Epithelial cell of proximal tubule (primary cell): ENCODE results near the gene PACS2. TPM values are rescaled to one million over a fixed set of nuclear protein-coding genes. Genes with fewer than 3 reads are reported as not detected.

ENCODE experiments used
- DNase-seq: peaks from one replicate; pipeline ENCODE4 v3.0.0-alpha.2; 2011; ENCODE audit warnings: low read depth
- H3K4me3 ChIP-seq: 2 replicates; pipeline ENCODE4 v1.5.1; 2011; ENCODE audit warnings: low read depth, mild to moderate bottlenecking, low read length
- total RNA-seq: library from RNA; depleted of rRNA; stranded (reverse); fragments of >200 nt; gene quantifications from 2 replicates; pipeline ENCODE4 v1.2.3, GENCODE V29; 2015
- TF ChIP-seq, protein P1 (sequence below): conservative IDR thresholded peaks from 2 replicates; pipeline ENCODE4 v1.5.1; 2012; ENCODE audit warnings: low read depth, mild to moderate bottlenecking, low read length

Gene PACS2
- total RNA-seq, 1 donor from 2014 or later = 68.7 TPM

DNA sequence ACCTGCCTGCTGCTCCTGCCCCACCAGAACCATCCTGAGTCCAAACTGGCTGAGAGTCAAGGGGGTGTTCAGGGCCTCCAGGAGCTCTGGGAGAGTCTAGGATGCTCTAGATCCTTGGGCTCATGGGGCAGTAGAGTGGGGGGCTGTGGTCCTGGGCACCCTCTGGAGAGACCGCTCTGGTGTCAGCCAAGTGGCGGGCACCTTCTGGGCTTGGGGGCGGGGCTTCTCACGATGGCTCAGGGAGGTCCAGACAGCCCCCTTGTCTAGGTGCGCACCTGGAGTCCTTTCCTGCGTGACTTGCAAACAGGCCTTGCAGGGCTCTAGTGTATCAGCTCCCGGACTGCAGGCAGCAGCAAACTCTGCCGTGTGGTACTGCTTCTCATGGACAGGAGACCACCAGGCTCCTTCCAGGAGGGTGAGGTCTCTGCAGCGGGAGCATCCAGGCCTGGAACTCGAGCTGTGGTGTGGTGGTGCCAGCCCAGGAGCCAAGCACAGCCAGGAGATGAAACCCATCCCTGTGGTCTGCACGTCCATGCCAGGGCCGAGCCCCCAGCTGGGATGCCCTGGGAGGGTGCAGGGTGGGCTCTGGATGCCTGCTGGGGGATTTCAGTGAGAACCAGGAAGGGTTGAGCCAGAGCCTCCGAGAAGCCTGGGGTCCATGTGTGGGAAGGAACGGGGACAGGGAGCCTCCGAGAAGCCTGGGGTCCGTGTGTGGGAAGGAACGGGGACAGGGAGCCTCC lies 15.0 kb downstream of the PACS2 start:
- TF ChIP-seq, protein P1, sequence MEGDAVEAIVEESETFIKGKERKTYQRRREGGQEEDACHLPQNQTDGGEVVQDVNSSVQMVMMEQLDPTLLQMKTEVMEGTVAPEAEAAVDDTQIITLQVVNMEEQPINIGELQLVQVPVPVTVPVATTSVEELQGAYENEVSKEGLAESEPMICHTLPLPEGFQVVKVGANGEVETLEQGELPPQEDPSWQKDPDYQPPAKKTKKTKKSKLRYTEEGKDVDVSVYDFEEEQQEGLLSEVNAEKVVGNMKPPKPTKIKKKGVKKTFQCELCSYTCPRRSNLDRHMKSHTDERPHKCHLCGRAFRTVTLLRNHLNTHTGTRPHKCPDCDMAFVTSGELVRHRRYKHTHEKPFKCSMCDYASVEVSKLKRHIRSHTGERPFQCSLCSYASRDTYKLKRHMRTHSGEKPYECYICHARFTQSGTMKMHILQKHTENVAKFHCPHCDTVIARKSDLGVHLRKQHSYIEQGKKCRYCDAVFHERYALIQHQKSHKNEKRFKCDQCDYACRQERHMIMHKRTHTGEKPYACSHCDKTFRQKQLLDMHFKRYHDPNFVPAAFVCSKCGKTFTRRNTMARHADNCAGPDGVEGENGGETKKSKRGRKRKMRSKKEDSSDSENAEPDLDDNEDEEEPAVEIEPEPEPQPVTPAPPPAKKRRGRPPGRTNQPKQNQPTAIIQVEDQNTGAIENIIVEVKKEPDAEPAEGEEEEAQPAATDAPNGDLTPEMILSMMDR = no peak
- no peak for DNase-seq
- no peak overlapping the region for H3K4me3 ChIP-seq

DNA sequence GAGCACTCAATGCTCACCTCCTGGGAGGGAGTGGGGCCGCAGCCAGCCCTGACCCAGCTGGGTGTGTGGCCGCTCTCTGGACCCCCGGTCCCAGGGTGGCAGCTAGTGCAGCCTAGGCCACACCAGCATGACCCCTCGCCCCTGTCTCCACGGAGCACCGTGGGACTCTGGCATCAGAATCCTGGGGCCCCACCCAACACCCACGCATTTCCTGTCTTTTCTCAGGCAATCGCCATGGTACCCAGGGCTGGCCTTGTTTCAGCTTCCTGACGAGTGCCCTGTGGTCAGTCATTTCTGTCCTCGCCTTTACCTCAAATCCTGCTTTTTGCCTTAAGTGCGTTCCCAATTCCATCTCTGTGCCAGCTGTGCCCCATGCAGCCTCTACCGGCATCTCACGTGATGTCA lies 15.9 kb downstream of the PACS2 start:
- DNase-seq = no peak
- no peak overlapping the region for H3K4me3 ChIP-seq
- TF ChIP-seq, protein P1 = no peak

DNA sequence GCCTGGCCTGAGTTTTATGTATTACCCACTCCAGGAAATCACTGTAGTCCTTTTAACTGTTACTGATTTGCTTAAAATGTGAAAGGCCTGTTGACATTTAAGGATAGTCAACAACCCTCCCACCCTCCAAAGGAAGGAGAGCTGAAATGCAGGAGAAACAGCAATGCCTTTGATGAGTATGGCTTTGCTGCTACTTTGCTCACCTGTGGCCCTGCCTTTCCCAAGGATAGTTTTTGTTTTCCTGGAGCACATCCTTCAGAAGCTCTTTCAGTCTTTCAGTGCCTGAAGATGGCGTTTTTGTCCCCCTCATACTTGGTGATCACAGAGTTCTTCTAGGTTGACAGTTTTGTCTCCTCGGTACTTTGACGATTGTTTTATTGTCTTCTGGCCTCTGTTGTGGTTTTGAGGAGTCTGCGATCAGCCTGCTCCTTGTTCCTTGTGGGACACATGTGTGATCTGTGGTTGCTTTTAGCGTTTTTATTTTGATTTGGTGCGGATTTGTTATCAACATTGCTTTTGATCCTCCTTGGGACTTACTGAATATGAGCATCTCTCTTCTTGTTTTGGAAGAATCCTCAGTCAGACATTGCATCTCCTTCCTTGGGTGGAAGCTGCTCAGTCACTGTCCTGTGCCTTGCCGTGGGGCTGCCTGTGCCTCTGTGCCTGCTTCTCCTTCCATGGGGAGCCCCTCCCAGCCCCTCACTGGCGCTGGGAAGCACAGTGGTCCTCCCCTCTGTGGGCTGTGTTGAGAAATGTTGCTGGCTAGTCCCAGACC lies 17.2 kb downstream of the PACS2 start:
- TF ChIP-seq, protein P1 = no peak
- no peak overlapping the region for H3K4me3 ChIP-seq
- DNase-seq = no peak

GRCh38 chr14:105332350-105332874 lies 17.9 kb downstream of the PACS2 start:
- no peak for DNase-seq
- H3K4me3 ChIP-seq = no peak overlapping the region
- TF ChIP-seq, protein P1 = no peak

DNA sequence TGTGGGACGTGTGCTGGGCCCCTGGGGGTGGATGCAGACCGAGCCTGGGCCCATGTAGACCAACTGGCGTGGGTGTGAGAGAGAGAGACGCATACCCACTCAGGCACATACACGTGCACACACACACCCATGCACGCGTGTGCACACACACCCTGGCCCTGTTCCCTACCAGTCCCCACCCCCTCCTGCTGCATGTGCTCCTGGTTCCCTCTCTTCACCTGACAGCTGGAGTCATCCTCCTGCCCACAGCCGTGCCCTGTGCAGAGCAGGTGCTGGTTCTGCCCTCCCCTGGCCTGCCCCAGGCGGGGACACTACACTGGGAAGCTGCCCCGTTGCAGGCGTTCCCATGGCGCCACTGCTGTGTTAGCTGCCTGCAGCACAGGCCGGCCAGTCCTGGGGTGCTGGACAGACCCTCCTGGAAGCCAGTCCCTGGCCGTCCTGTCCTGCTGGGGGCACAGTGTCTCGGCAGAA lies 18.5 kb downstream of the PACS2 start:
- TF ChIP-seq, protein P1 = no peak
- H3K4me3 ChIP-seq = no peak overlapping the region
- DNase-seq = no peak

GRCh38 chr14:105333613-105334364 lies 19.2 kb downstream of the PACS2 start:
- no peak for DNase-seq
- TF ChIP-seq, protein P1 = no peak

More at GRCh38 chr14:105333613-105334364, 19.2 kb downstream of the PACS2 start:
- no peak overlapping the region for H3K4me3 ChIP-seq
